ENCODE results near the gene ANO9.
"Not testable (repeated sequence)": the region's sequence is repeated elsewhere in the genome, so short reads cannot be mapped to it uniquely, and the experiment has no call there.

Gene ANO9

GRCh38 chr11:398826-399225 lies 43.0 kb downstream of the ANO9 start:
- DNase-seq, result no peak

GRCh38 chr11:396948-397548 lies 44.8 kb downstream of the ANO9 start:
- DNase-seq, result no peak

GRCh38 chr11:396511-396947 lies 45.3 kb downstream of the ANO9 start:
- DNase-seq, result no peak

GRCh38 chr11:395866-396265 lies 45.9 kb downstream of the ANO9 start:
- DNase-seq, result no peak

- DNase-seq, result no peak
Observed at GRCh38 chr11:394858-395655, 46.8 kb downstream of the ANO9 start.

GRCh38 chr11:394034-394857 lies 47.6 kb downstream of the ANO9 start, which contains the start of gene PKP3:
Gene PKP3, plus strand, starts transcription at chr11:394209. Its CDS starts 84 bp downstream, at chr11:394293.
- DNase-seq, result no peak

- no peak for DNase-seq
Observed at GRCh38 chr11:393219-394033, 48.4 kb downstream of the ANO9 start.

- DNase-seq, result no peak
Observed at GRCh38 chr11:392102-392777, 49.6 kb downstream of the ANO9 start.

GRCh38 chr11:391117-392017 lies 50.4 kb downstream of the ANO9 start:
- no peak for DNase-seq

- no peak for DNase-seq
Observed at GRCh38 chr11:390175-390574, 51.6 kb downstream of the ANO9 start.

GRCh38 chr11:389369-389768 lies 52.4 kb downstream of the ANO9 start:
- DNase-seq, result not testable (repeated sequence)

GRCh38 chr11:387193-387793 lies 54.5 kb downstream of the ANO9 start:
- DNase-seq, result no peak

GRCh38 chr11:386483-386882 lies 55.3 kb downstream of the ANO9 start:
- DNase-seq, result no peak

GRCh38 chr11:385594-386351 lies 56.0 kb downstream of the ANO9 start:
- no peak for DNase-seq

GRCh38 chr11:384511-384910 lies 57.3 kb downstream of the ANO9 start:
- DNase-seq, result no peak

GRCh38 chr11:383431-383830 lies 58.4 kb downstream of the ANO9 start:
- DNase-seq, result no peak

GRCh38 chr11:382081-382629 lies 59.7 kb downstream of the ANO9 start:
- no peak for DNase-seq

GRCh38 chr11:381501-382072 lies 60.2 kb downstream of the ANO9 start:
- no peak for DNase-seq

- no peak for DNase-seq
Observed at GRCh38 chr11:380996-381395, 60.8 kb downstream of the ANO9 start.
